GM21423 (cell line): ENCODE results near the gene GMPS.
"Not testable (repeated sequence)": the region's sequence is repeated elsewhere in the genome, so short reads cannot be mapped to it uniquely, and the experiment has no call there.

ENCODE experiments used
- ATAC-seq: cut with Tn5 transposase; IDR thresholded peaks from one replicate; pipeline ENCODE4 v1.9.1; 2021; ENCODE audit warnings: mild to moderate bottlenecking, moderate library complexity; ENCODE audit not compliant: unreplicated experiment

The GMPS gene

DNA sequence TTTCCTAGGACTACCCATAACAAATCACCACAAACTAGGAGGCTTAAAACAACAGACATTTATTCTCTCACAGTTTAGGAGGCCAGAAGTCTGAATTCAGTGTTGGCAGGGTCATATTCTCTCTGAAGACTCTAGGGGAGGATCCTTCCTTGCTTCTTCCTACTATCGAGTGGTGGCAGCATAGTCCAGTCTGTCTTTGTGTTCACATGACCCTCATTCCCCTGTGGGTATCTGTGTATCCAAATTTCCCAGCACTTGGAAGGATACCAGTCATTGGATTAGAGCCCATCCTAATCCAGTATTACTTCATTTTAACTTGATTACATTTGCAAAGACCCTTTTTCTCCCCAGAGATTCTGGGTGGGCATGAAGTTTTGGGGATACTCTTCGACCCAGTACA is 63.8 kb downstream of the GMPS start:
- ATAC-seq: no peak

DNA sequence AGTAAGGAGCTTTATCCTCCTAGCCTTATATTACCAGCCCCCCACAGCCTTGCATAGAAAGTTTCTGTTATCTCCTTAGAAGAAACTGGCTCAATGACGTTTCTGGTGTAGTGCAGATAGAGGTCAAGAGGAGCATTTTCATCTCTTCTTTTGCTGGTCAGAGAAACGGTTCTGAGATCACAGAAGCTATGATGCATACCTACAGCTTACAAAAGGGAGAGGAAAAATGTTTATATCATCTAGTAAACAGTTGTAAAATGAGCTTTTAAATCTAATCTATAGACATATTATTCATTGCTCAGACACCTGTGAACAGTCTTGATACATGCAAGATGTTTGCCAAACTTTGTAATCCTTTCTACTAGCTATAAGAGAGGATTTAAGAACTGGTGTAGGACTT is 68.0 kb downstream of the GMPS start:
- no peak for ATAC-seq

DNA sequence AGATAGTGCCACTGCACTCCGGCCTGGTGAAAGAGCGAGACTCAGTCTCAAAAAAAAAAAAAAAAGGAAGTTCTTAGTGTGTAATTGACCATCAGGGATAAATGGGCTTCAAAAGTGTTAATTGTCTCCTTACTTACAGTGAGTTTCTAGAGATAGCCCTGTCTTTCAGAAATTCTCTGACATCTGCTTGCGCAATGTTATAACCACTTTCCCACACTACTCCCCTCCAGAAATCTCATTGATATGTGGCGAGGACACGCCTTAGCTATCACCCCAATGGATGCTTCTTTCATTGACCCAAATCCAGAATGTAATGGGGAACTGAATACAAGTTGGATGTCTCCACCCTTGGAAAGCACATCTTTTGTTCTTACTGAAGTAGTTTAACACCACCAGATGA is 70.9 kb downstream of the GMPS start:
- ATAC-seq: no peak

DNA sequence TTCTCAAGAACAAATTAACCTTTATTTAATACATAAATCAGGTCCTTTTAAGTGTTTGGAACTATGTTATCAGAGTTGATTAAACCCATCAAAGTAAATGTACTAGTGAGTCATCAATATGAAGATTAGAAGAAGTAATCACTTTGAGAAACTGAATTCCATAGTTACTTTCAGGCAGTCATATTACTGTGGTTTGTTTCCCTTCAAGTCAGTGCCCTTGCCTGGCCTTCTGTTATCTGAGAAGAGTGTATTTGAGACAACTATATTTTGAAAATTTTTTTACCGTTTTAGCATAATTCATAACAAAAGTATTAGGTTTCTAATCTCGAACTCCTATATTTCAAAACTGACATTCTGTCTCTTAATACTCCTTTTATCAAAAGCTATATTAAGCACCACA is 73.6 kb downstream of the GMPS start:
- no peak for ATAC-seq

DNA sequence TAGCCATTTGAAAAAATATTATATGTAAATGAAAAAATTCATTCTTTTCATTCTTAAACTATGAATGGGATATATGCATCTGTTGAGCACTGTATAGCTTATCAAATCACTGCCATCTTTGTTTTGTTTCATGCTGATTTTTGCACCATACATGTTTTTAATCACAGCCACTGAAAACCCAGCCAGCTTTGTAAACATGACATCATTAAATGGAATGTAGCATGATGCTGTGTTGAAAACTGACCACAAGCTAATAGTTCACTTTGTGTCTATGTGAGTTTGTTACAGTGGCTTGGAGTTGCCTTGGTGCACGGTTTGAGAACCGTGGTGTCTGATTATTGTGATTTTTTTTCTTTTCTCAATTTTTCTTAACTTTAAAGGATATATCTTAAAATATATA is 75.7 kb downstream of the GMPS start:
- no peak for ATAC-seq

DNA sequence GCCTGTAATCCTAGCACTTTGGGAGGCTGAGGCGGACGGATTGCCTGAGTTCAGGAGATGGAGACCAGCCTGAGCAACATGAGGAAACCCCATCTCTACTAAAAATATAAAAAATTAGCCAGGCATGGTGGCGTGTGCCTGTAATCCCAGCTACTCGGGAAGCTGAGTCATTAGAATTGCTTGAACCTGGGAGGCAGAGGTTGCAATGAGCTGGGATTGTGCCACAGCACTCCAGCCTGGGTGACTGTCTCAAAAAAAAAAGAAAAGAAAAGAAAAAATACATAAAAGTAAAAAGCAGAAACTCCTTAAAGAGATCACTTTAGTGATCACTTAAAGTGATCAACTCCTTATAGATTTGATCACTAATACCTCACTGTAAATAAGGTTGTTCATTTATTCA is 78.0 kb downstream of the GMPS start:
- ATAC-seq: no peak

DNA sequence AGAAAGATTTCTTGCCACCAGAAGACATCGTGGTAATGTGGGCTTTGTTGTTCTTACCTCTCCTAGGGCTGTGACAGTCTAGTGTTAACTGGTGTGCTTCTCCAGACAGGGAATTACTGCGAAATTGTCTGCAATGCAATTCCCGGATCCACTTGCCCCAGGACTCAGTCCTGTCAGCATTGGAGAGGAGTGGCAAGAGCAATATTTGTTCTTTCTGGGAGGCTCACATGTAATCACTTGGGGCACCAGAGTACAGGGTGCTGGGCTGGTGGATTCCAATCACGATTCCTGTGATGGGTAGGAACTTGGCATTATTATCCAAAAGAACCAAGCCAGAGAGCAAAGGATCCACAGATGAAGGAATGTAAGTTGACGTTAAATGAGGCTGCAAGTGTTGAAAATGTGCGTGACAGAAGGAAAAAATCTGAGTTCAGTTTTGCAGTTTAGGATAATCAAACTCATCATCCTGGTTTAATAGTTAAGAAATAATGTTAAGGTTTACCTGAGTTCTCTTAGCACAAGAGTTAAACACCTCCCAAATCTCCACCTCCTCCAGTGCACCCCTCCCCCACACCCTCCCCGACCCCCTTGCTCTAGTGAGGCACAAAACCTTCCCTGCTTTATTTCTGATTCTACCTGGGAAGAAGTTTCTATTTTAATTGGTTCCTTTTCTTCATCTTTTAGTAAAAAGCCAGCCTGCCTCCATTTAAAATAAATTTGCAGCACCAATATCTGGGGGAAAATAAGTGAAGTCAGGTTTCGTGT is 79.2 kb downstream of the GMPS start:
- no peak for ATAC-seq

DNA sequence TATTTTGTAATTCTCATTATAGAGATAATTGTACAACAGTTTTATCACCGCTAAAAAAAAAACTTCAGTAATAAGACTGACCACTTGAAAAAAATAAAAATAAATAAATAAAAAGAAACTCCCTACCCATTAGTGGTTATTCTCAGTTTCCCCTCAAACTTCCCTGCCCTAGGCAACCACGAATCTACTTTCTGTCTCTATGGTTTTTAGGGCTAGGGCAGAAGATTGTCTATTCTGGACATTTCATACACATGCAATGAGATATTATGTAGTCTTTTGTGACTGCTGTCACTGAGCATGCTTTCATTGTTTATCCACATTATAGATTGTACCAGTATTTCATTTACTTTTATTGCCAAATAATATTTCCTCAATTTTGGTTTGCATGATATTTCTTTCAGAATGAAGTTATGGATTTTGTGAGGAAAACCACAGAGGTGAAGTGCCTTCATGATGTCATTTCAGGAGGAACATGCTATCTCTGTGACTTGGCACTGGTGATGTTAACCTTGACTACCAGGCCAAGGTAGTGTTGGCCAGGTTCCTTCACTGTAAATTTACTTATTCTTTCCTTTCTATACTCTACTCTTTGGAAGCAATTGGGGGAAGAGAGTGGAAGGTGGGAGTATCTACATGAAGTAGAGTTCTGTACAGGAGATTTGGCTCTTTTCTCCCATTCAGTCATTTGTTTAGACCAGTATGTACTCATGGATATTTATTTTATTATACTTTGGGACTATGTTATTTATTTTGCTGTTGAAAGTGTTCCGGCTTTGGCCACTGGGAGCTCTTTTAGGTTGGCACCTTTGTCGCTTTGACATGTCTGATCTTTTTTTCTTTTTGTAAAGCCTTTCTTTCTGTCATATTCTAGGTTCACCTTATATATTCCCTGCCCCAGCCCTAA is 86.3 kb downstream of the GMPS start:
- ATAC-seq: no peak

DNA sequence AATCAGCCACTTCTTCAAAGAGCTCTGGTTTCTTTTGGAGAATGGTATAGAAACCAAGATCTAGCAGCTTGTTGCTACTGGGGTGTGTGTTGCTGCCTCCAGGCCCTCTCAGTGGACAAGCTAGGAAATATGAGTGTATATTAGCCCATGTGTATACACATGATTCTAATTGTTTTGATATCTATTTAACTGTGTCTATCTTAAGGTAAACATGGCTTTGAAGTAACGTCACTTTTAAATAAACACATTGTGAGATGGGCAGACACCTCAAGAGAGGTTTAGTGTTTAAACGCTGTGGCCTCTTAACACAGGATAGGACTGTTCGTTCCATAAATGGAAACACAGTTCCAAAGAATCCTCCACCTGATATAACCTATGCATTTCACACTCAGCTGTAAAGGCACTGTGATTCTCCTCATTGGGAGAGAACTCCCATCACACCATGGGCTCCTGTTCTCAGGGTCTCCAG is 87.0 kb downstream of the GMPS start:
- ATAC-seq: no peak

DNA sequence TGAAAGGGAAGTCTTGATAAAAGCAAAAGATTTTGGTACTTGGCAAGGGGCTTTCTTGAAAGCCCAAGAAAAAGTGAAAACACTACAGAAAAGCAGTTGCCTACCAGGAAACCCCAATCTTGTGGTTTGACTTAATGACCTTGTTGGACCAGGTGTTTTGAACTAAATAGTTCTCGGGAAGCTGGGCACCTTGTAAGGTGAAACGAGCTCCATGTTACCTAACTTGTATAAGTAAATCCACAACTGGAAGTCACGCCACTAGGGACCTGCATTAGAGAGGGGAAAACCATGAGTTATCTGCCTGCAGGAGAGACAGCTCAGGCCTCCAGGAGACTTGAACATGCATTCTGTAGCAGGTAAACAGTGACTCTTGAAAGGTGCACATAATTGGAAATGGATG is 88.2 kb downstream of the GMPS start:
- ATAC-seq: no peak

DNA sequence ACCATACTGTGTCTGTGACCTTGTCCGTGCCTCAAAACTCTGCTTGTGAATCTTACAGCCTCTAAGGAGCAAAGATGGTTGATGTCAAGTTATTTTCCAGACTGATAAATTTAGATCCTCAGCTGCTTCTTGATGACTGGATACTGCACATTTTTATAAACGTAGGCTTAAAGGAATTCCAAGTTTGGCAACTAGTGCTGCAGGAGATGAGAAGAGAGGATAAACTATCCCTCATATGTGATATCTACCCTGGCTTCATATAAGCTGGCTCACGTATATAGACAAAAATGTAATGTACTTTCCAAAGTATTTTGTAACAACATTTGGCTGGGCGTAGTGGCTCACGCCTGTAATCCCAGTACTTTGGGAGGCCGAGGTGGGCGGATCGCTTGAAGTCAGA is 89.6 kb downstream of the GMPS start:
- ATAC-seq: no peak

DNA sequence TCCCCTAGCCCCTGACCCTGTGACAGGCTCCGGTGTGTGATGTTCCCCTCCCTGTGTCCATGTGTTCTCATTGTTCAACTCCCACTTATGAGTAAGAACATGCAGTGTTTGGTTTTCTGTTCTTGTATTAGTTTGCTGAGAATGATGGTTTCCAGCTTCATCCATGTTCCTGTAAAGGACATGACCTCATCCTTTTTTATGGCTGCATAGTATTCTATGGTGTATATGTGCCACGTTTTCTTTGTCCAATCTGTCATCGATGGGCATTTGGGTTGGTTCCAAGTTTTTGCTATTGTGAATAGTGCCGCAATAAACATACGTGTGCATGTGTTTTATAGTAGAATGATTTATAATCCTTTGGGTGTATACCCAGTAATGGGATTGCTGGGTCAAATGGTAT is 90.6 kb downstream of the GMPS start:
- ATAC-seq: not testable (repeated sequence)

DNA sequence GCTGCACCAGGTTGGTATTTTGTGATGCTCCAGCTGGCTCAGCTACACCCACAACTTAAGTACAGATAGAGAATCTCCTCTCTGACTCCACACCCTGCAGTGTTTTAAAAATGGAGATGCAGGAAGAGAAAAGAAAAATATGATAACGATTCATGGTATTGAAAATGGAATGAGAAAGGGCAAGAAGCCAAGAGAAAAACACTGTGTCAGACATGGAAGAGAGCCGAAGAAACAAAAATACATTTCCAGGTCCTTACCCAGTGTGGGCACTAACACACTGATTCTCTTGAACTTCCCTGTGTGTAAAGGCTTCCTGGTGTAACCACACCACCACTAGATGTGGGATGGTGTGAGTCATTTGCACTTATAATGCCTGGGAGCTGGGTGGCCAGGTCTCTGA is 93.1 kb downstream of the GMPS start:
- ATAC-seq: no peak

DNA sequence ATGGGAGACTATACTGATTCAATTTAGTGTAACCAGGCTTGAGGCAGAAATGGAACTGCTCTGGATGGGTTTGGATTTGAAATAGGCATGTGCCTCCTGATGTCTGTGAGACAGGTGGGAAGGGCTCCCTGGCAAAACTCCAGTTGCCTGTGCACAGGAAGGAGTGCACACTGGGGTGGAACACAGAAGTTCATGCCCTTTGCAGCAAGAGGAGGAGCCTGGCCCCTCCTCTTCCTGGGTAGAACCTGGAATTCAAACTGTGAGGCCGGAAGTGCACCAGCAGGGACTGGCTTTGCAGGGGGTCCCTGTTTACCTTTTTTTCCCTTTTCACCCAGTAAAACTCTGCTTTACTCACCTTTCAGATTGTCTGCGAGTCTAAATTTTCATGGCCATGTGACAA is 99.9 kb downstream of the GMPS start:
- ATAC-seq: no peak

DNA sequence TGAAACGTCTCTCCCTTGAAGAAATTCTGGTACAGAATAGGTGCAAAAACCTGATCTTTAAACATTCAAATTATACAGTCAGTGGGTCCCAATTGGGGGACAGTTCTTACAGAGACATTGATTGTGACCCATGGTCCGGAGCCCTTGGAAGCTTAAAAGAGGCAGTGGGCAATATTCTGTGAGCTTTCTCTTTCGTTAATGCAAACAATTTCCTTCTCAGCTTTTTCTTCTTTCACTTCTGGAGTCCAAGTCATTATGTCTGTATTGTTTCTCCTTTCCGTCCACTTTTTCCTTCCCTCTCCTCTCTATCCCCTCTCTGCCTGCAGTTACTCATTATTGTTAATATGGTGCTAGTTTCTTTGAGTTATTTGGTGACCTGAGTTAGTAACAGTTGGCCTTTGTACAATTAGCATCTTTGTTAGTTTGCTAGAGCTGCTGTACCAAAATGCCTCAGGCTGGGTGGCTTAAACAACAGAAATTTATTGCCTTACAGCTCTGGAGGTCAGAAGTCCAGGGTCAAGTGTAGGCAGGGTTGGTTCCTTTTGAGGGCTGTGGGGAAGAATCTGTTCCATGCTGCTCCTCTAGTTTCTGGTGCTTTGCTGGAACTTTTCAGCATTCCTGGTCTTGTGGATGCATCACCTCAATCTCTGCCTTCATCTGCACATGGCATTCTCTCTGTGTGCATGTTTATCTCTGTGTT is 102.6 kb downstream of the GMPS start:
- ATAC-seq: no peak

DNA sequence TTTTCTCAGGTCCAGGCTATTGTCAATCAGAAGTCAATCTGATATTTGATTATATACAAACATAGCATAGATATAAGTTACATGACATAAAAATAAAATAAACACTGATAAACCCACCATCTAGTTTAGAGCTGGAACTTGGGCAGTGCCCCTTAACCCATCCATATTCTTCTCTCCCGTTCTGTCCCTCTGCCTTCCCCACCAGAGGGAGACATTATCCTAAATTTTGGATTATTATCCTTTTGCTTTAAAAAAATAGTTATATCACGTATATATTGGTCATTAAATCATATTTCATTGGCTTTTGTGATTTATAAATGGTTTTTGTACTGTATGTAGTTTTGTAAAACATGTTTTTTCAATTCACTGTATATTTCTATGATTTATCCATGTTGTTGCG is 107.9 kb downstream of the GMPS start:
- ATAC-seq: no peak

DNA sequence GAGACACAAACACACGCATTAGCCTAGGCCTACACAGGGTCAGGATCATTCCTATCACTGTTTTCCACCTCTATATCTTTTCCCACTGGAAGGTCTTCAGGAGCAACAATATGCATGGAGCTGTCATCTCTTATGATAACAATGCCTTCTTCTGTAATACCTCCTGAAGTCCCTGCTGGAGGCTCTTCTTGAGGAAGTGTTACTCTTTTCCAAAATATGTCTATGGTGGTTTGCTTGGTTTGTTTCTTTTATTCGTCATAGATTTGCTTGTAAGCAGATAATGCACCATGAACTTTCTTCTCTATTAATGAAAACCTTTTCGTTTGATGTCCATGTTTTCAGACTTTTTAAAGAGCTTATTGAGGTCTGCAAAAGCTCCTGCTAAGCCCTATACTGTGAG is 109.3 kb downstream of the GMPS start:
- ATAC-seq: no peak

DNA sequence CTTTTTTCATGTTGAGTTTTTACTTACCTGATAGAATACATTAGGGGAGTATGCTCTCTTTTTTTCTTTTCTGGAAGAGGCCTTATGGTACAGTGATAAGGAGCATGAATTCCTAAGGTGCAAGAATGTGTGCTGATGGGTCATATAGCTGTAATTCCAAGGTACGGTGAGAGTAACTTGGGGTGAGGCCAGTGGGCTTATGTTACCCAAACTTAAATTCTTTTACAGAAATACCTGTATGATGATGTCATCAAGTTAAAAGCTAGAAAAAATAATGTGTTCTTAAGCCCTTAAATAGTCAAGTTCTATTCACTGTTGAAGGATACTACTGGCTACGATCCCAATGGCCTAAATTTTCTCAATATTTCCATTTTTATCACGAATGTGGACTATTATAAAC is 111.2 kb downstream of the GMPS start:
- ATAC-seq: no peak

DNA sequence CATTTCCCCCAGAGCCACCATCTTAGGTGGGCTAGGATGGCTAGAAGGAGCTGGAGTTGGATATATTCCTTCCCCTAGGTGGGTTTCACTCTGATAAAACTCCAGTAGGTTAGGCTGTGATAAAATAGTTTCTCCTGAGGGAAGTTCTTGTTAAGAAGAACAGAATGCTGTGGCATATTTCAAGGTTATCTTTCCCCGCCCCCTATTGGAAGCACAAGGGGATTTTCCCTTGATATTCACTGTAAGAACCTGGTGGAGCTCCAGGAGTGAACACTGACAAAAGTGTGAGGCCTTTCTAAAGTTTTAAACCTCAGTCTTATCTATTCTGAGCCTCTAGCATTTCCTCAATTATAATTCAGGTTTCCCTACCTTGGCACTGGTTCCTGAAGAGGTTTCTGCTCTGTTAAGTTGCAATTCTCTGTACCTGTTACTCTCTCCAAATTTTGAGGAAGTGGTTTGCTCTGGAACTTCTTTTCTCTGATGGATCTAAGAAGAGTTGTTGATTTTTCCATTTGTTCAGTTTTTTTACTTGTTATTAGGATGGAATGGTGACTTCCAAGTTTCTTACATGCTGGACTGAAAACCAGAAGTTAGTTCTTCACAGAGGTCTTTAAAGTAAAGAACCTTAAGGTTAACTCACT is 113.5 kb downstream of the GMPS start:
- no peak for ATAC-seq

DNA sequence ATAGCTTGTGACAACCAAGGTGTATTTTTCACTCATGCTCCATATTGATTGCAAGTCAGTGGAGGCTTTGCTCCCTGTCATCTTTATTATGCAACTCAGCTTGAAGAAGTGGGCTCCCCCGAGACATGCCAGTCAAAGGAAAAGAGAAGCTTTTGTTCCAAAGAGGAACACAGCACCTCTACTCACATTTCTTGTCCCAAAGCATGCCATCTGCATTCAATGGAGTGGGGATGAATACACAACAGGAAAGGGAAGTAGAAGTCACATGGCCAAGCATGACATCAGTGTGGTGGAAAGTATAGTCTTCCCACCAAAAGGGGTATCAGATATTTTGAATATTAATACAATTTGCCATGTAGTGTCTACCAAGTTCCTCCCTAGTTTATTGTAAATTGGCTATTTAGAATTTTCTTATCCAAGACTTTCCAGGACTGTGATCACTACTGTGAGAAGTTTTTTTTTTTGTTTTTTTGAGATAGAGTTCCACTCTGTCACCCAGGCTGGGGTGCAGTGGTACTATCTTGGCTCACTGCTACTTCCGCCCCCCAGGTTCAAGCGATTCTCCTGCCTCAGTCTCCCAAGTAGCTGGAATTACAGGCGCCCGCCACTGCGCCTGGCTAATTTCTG is 114.5 kb downstream of the GMPS start:
- ATAC-seq: no peak

DNA sequence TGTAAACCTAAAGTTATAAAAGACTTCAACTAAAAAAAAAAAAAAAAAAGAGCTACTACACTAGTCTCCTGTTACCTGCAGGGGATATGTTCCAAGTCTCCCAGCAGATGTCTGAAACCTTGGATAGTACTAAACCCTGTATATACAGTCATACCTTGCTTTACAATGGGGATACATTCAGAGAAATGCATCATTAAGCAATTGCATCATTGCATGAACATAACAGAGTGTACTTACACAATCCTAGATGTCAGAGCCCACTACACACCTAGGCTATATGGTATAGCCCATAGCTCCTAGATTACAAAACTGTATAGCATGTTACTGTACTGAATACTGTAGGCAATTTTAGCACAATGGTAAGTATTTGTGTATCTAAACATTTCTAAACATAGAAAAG is 119.1 kb downstream of the GMPS start:
- ATAC-seq: no peak
